ENCODE data around the gene JAKMIP1. TPM values are rescaled to one million over a fixed set of nuclear protein-coding genes. Genes with fewer than 3 reads are reported as not detected.

The JAKMIP1 gene
- total RNA-seq, 1 experiment from 2014 or later, result not detected

GRCh38 chr4:6028168-6028567 lies 172.2 kb downstream of the JAKMIP1 start:
- no TSS peak for BruUV-seq (replicated peaks)
- CTCF ChIA-PET, result no interaction called here
- no peaks in the 10 kb centered on the region for H3K27me3 ChIP-seq (replicated peaks; ENCODE audit: control insufficient read depth, insufficient read depth, low read length)

GRCh38 chr4:6027392-6027791 lies 173.0 kb downstream of the JAKMIP1 start:
- Histone ChIP-seq H3K27me3 (replicated peaks; ENCODE audit: control insufficient read depth, insufficient read depth, low read length) (no peaks in the 10 kb centered on the region), H3K4me3 (ENCODE audit: low read depth, low read length) (no peak overlapping the region), H3K36me3 (ENCODE audit: control insufficient read depth, insufficient read depth, low read length) (no peaks in the 10 kb centered on the region), H3K9me3 (no peaks in the 10 kb centered on the region), H3K4me1 (no peaks in the 10 kb centered on the region)
- TF ChIP-seq CTCF (IDR thresholded peaks at IDR 0.05; ENCODE audit: insufficient read depth in 1 of 2, low read depth in 1 of 2, low read length in 1 of 2, severe bottlenecking in 1 of 2, unreplicated experiment in 1 of 2), result no peak
- H3K27ac Mint-ChIP-seq (ENCODE audit: unreplicated experiment), result no peak overlapping the region
- intact Hi-C loops (cut with micrococcal nuclease; ENCODE audit: unreplicated experiment), result no loop called here
- no peaks in the 10 kb centered on the region for H3K9me3 Mint-ChIP-seq (ENCODE audit: unreplicated experiment)
- H3K36me3 Mint-ChIP-seq (ENCODE audit: insufficient read depth, unreplicated experiment), result no peaks in the 10 kb centered on the region
- H3K4me3 Mint-ChIP-seq (ENCODE audit: unreplicated experiment), result no peak overlapping the region
- peaks cover 16% of the 10 kb centered on the region for H3K27me3 Mint-ChIP-seq (ENCODE audit: insufficient read depth, unreplicated experiment)
- no TSS peak for BruUV-seq (replicated peaks)
- DNase-seq, result no peak
- CTCF ChIA-PET, result no interaction called here
- no peaks in the 10 kb centered on the region for H3K4me1 Mint-ChIP-seq (ENCODE audit: low read depth, unreplicated experiment)
- POLR2A ChIA-PET, result no interaction called here

More at GRCh38 chr4:6028168-6028567, 172.2 kb downstream of the JAKMIP1 start:
- Mint-ChIP-seq H3K9me3 (ENCODE audit: unreplicated experiment) (no peaks in the 10 kb centered on the region), H3K4me3 (ENCODE audit: unreplicated experiment) (no peak overlapping the region), H3K27me3 (ENCODE audit: insufficient read depth, unreplicated experiment) (peaks cover 21% of the 10 kb centered on the region), H3K27ac (ENCODE audit: unreplicated experiment) (no peak overlapping the region), H3K36me3 (ENCODE audit: insufficient read depth, unreplicated experiment) (no peaks in the 10 kb centered on the region), H3K4me1 (ENCODE audit: low read depth, unreplicated experiment) (no peaks in the 10 kb centered on the region)
- Histone ChIP-seq H3K4me1 (no peaks in the 10 kb centered on the region), H3K4me3 (ENCODE audit: low read depth, low read length) (no peak overlapping the region), H3K9me3 (no peaks in the 10 kb centered on the region), H3K36me3 (ENCODE audit: control insufficient read depth, insufficient read depth, low read length) (no peaks in the 10 kb centered on the region)
- DNase-seq, result no peak
- POLR2A ChIA-PET, result no interaction called here
- no peak for TF ChIP-seq CTCF (IDR thresholded peaks at IDR 0.05; ENCODE audit: insufficient read depth in 1 of 2, low read depth in 1 of 2, low read length in 1 of 2, severe bottlenecking in 1 of 2, unreplicated experiment in 1 of 2)
- intact Hi-C loops (cut with micrococcal nuclease; ENCODE audit: unreplicated experiment), result no loop called here

- Histone ChIP-seq H3K27me3 (replicated peaks; ENCODE audit: control insufficient read depth, insufficient read depth, low read length) (no peaks in the 10 kb centered on the region), H3K4me3 (ENCODE audit: low read depth, low read length) (no peak overlapping the region), H3K9me3 (no peaks in the 10 kb centered on the region), H3K4me1 (no peaks in the 10 kb centered on the region), H3K36me3 (ENCODE audit: control insufficient read depth, insufficient read depth, low read length) (no peaks in the 10 kb centered on the region)
- POLR2A ChIA-PET, result no interaction called here
- no peaks in the 10 kb centered on the region for H3K4me1 Mint-ChIP-seq (ENCODE audit: low read depth, unreplicated experiment)
- no peak overlapping the region for H3K4me3 Mint-ChIP-seq (ENCODE audit: unreplicated experiment)
- no peak for TF ChIP-seq CTCF (IDR thresholded peaks at IDR 0.05; ENCODE audit: insufficient read depth in 1 of 2, low read depth in 1 of 2, low read length in 1 of 2, severe bottlenecking in 1 of 2, unreplicated experiment in 1 of 2)
- no TSS peak for BruUV-seq (replicated peaks)
- H3K9me3 Mint-ChIP-seq (ENCODE audit: unreplicated experiment), result no peaks in the 10 kb centered on the region
- H3K27ac Mint-ChIP-seq (ENCODE audit: unreplicated experiment), result no peak overlapping the region
- intact Hi-C loops (cut with micrococcal nuclease; ENCODE audit: unreplicated experiment), result no loop called here
- CTCF ChIA-PET, result no interaction called here
- peaks cover 12% of the 10 kb centered on the region for H3K27me3 Mint-ChIP-seq (ENCODE audit: insufficient read depth, unreplicated experiment)
- no peak for DNase-seq
- H3K36me3 Mint-ChIP-seq (ENCODE audit: insufficient read depth, unreplicated experiment), result no peaks in the 10 kb centered on the region
Measured at GRCh38 chr4:6024313-6024960, 175.9 kb downstream of the JAKMIP1 start.
